GM12892 (cell line): ENCODE measurements around the gene LMX1B.

Source experiments
- POLR2A ChIP-seq: IDR thresholded peaks from 2 replicates; pipeline ENCODE4 v1.6.1; 2011; ENCODE audit warnings: low read depth, low read length, control low read depth
- POLR2AphosphoS5 ChIP-seq: IDR thresholded peaks from 2 replicates; pipeline ENCODE4 v1.6.1; 2011; ENCODE audit warnings: low read depth, low read length, control low read depth
- TAF1 ChIP-seq: IDR thresholded peaks from 2 replicates; pipeline ENCODE4 v1.6.1; 2011; ENCODE audit warnings: low read depth, mild to moderate bottlenecking, control low read depth, low read length, borderline replicate concordance

DNA sequence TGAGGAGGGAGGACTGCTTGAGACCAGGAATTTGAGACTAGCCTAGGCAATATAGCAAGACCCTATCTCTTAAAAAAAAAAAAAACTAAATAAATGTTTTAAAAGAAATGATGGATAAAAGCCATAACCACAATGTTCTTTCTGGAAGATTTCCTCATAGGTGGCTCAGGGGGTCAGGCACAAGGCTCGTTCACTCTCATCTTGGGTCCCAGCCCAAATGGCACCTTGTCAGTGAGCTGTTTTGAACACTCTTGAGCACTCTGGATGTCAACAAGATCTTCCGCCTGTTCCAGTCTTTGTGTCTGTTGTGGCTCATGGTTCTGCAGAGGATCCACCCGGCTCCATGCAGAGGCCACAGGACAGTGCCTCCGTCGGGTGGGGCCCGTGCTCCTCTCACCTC lies 35.7 kb upstream of the LMX1B start:
- TF ChIP-seq TAF1 (no peak), POLR2A (no peak), POLR2AphosphoS5 (no peak)
